ENCODE results near the gene PPTC7.
"Not testable (repeated sequence)": the region's sequence is repeated elsewhere in the genome, so short reads cannot be mapped to it uniquely, and the experiment has no call there.

Gene PPTC7

GRCh38 chr12:110555577-110556406, 27.3 kb downstream of the PPTC7 start:
- H3K27ac ChIP-seq (ENCODE audit: low read length), result no peak overlapping the region
- H3K9ac ChIP-seq (ENCODE audit: low read length), result no peak overlapping the region
- H3K4me1 ChIP-seq (ENCODE audit: control insufficient read depth, low read depth, low read length), result no peaks in the 10 kb centered on the region

GRCh38 chr12:110554184-110554583, 28.9 kb downstream of the PPTC7 start:
- Histone ChIP-seq H3K4me3 (ENCODE audit: low read length) (no peak overlapping the region), H3K9me3 (ENCODE audit: control insufficient read depth, low read depth, low read length) (no peaks in the 10 kb centered on the region), H3K4me1 (ENCODE audit: control insufficient read depth, low read depth, low read length) (no peaks in the 10 kb centered on the region), H3K27me3 (ENCODE audit: control insufficient read depth, insufficient read depth, low read length) (no peaks in the 10 kb centered on the region), H3K27ac (ENCODE audit: low read length) (no peak overlapping the region), H3K9ac (ENCODE audit: low read length) (no peak overlapping the region), H3K36me3 (ENCODE audit: control insufficient read depth, low read depth, low read length) (no peaks in the 10 kb centered on the region)

More at GRCh38 chr12:110555577-110556406, 27.3 kb downstream of the PPTC7 start:
- no peaks in the 10 kb centered on the region for H3K9me3 ChIP-seq (ENCODE audit: control insufficient read depth, low read depth, low read length)
- H3K4me3 ChIP-seq (ENCODE audit: low read length), result no peak overlapping the region
- no peaks in the 10 kb centered on the region for H3K27me3 ChIP-seq (ENCODE audit: control insufficient read depth, insufficient read depth, low read length)
- H3K36me3 ChIP-seq (ENCODE audit: control insufficient read depth, low read depth, low read length), result no peaks in the 10 kb centered on the region

DNA sequence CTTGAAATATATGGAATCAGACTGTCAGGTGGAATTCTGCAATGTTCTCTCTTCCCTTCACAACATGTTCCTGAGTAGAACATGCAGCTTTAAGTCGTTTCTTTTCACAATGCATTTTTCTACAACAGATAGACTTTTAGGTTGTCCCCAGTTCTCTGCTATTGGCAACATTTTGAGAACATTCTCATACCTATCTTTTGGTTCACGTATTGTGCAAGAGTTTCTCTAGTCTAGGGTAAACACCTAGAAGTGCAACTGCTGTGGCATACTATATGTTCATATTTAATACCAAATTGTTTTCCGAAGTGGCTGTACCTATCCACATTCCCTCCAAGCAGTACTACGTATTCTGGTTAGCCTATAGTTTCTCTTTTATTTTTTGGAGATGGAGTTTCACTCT, 32.1 kb downstream of the PPTC7 start:
- Histone ChIP-seq H3K36me3 (ENCODE audit: control insufficient read depth, low read depth, low read length) (no peaks in the 10 kb centered on the region), H3K27me3 (ENCODE audit: control insufficient read depth, insufficient read depth, low read length) (no peaks in the 10 kb centered on the region), H3K9me3 (ENCODE audit: control insufficient read depth, low read depth, low read length) (no peaks in the 10 kb centered on the region), H3K9ac (ENCODE audit: low read length) (no peak overlapping the region), H3K4me1 (ENCODE audit: control insufficient read depth, low read depth, low read length) (no peaks in the 10 kb centered on the region), H3K27ac (ENCODE audit: low read length) (no peak overlapping the region), H3K4me3 (ENCODE audit: low read length) (no peak overlapping the region)

DNA sequence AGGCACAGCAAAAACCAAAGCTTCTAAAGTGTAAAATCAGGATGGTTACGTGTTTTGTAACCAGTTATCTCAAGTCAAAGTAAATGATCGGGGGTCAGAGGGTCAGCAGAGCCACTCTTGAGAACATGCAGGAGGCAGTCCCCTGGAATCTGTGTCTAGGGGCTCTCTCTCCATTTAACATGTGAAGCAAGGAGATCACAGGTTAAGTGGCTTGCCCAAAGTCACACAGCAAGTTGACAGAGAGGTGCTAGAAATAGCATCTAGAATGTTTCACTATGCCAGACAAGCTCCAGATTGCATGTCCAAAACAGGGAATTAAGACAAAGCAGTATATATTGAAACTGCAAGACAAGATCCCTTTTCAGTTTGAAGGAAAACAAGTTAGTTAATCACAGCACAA, 33.4 kb downstream of the PPTC7 start:
- Histone ChIP-seq H3K27ac (ENCODE audit: low read length) (no peak overlapping the region), H3K36me3 (ENCODE audit: control insufficient read depth, low read depth, low read length) (peaks cover 4% of the 10 kb centered on the region), H3K4me3 (ENCODE audit: low read length) (no peak overlapping the region)

DNA sequence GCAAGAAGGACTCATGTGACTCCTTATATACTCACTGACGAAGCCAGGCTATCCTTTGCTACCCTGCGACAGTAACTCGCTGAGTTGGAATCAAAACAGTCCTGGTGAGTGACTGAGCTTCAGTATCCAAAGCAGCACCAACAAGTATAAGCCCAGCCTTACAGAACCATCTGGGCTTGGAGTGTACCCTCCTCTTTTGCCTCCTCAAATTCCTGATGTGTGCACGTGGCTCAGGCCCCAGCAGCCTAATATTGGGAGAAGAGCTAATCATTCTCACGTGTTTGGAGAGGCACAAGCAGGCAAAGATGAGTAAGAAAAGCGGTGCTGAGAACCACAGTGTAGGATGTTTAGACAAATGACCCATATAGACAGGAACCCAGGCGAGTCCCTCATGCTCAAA, 34.4 kb downstream of the PPTC7 start:
- no peaks in the 10 kb centered on the region for H3K4me1 ChIP-seq (ENCODE audit: control insufficient read depth, low read depth, low read length)
- H3K27ac ChIP-seq (ENCODE audit: low read length), result no peak overlapping the region
- H3K9me3 ChIP-seq (ENCODE audit: control insufficient read depth, low read depth, low read length), result no peaks in the 10 kb centered on the region
- no peaks in the 10 kb centered on the region for H3K27me3 ChIP-seq (ENCODE audit: control insufficient read depth, insufficient read depth, low read length)
- peaks cover 4% of the 10 kb centered on the region for H3K36me3 ChIP-seq (ENCODE audit: control insufficient read depth, low read depth, low read length)
- no peak overlapping the region for H3K4me3 ChIP-seq (ENCODE audit: low read length)
- no peak overlapping the region for H3K9ac ChIP-seq (ENCODE audit: low read length)

More for the DNA sequence above, 33.4 kb downstream of the PPTC7 start:
- H3K9ac ChIP-seq (ENCODE audit: low read length), result no peak overlapping the region
- no peaks in the 10 kb centered on the region for H3K4me1 ChIP-seq (ENCODE audit: control insufficient read depth, low read depth, low read length)
- no peaks in the 10 kb centered on the region for H3K27me3 ChIP-seq (ENCODE audit: control insufficient read depth, insufficient read depth, low read length)
- H3K9me3 ChIP-seq (ENCODE audit: control insufficient read depth, low read depth, low read length), result no peaks in the 10 kb centered on the region

GRCh38 chr12:110547090-110547489, 36.0 kb downstream of the PPTC7 start:
- Histone ChIP-seq H3K4me3 (ENCODE audit: low read length) (no peak overlapping the region), H3K27ac (ENCODE audit: low read length) (no peak overlapping the region), H3K36me3 (ENCODE audit: control insufficient read depth, low read depth, low read length) (peaks cover 4% of the 10 kb centered on the region), H3K27me3 (ENCODE audit: control insufficient read depth, insufficient read depth, low read length) (no peaks in the 10 kb centered on the region), H3K9ac (ENCODE audit: low read length) (no peak overlapping the region), H3K4me1 (ENCODE audit: control insufficient read depth, low read depth, low read length) (no peaks in the 10 kb centered on the region), H3K9me3 (ENCODE audit: control insufficient read depth, low read depth, low read length) (no peaks in the 10 kb centered on the region)

GRCh38 chr12:110546339-110546738, 36.8 kb downstream of the PPTC7 start:
- Histone ChIP-seq H3K9ac (ENCODE audit: low read length) (no peak overlapping the region), H3K27ac (ENCODE audit: low read length) (no peak overlapping the region), H3K4me3 (ENCODE audit: low read length) (no peak overlapping the region), H3K27me3 (ENCODE audit: control insufficient read depth, insufficient read depth, low read length) (no peaks in the 10 kb centered on the region), H3K9me3 (ENCODE audit: control insufficient read depth, low read depth, low read length) (no peaks in the 10 kb centered on the region), H3K36me3 (ENCODE audit: control insufficient read depth, low read depth, low read length) (peaks cover 4% of the 10 kb centered on the region), H3K4me1 (ENCODE audit: control insufficient read depth, low read depth, low read length) (no peaks in the 10 kb centered on the region)

GRCh38 chr12:110545812-110546211, 37.3 kb downstream of the PPTC7 start:
- Histone ChIP-seq H3K36me3 (ENCODE audit: control insufficient read depth, low read depth, low read length) (peaks cover 4% of the 10 kb centered on the region), H3K4me3 (ENCODE audit: low read length) (no peak overlapping the region), H3K4me1 (ENCODE audit: control insufficient read depth, low read depth, low read length) (no peaks in the 10 kb centered on the region), H3K27me3 (ENCODE audit: control insufficient read depth, insufficient read depth, low read length) (no peaks in the 10 kb centered on the region), H3K9ac (ENCODE audit: low read length) (no peak overlapping the region), H3K9me3 (ENCODE audit: control insufficient read depth, low read depth, low read length) (no peaks in the 10 kb centered on the region), H3K27ac (ENCODE audit: low read length) (no peak overlapping the region)

DNA sequence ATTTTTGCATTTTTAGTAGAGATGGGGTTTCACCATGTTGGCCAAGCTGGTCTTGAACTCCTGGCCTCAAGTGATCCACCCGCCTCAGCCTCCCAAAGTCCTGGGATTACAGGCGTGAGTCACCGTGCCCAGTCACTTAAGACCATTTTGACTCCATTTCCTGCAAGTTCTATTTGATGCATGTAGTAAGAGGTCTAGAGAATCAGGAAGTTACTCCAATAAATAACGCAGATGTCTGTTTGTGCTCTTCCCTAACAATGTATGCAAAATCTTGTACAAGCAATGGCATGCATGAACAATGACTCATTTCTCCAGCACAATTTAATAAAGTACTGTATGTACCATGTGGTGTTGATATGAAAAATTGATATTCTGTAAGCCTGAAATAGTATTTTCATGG, 37.9 kb downstream of the PPTC7 start:
- not testable (repeated sequence) for H3K4me1 ChIP-seq (ENCODE audit: control insufficient read depth, low read depth, low read length); H3K27me3 ChIP-seq (ENCODE audit: control insufficient read depth, insufficient read depth, low read length); H3K27ac ChIP-seq (ENCODE audit: low read length); H3K4me3 ChIP-seq (ENCODE audit: low read length); H3K36me3 ChIP-seq (ENCODE audit: control insufficient read depth, low read depth, low read length); H3K9ac ChIP-seq (ENCODE audit: low read length); H3K9me3 ChIP-seq (ENCODE audit: control insufficient read depth, low read depth, low read length)

GRCh38 chr12:110543965-110544364, 39.2 kb downstream of the PPTC7 start:
- no peak overlapping the region for H3K4me3 ChIP-seq (ENCODE audit: low read length)
- no peak overlapping the region for H3K9ac ChIP-seq (ENCODE audit: low read length)
- H3K27ac ChIP-seq (ENCODE audit: low read length), result no peak overlapping the region
- peaks cover 4% of the 10 kb centered on the region for H3K36me3 ChIP-seq (ENCODE audit: control insufficient read depth, low read depth, low read length)
- no peaks in the 10 kb centered on the region for H3K9me3 ChIP-seq (ENCODE audit: control insufficient read depth, low read depth, low read length)
- H3K27me3 ChIP-seq (ENCODE audit: control insufficient read depth, insufficient read depth, low read length), result no peaks in the 10 kb centered on the region
- H3K4me1 ChIP-seq (ENCODE audit: control insufficient read depth, low read depth, low read length), result no peaks in the 10 kb centered on the region

GRCh38 chr12:110543252-110543959, 39.7 kb downstream of the PPTC7 start:
- Histone ChIP-seq H3K9me3 (ENCODE audit: control insufficient read depth, low read depth, low read length) (no peaks in the 10 kb centered on the region), H3K9ac (ENCODE audit: low read length) (no peak overlapping the region), H3K27ac (ENCODE audit: low read length) (no peak overlapping the region), H3K4me1 (ENCODE audit: control insufficient read depth, low read depth, low read length) (no peaks in the 10 kb centered on the region), H3K36me3 (ENCODE audit: control insufficient read depth, low read depth, low read length) (peaks cover 8% of the 10 kb centered on the region), H3K4me3 (ENCODE audit: low read length) (no peak overlapping the region), H3K27me3 (ENCODE audit: control insufficient read depth, insufficient read depth, low read length) (no peaks in the 10 kb centered on the region)

- Histone ChIP-seq H3K4me1 (ENCODE audit: control insufficient read depth, low read depth, low read length) (no peaks in the 10 kb centered on the region), H3K27ac (ENCODE audit: low read length) (no peak overlapping the region), H3K27me3 (ENCODE audit: control insufficient read depth, insufficient read depth, low read length) (no peaks in the 10 kb centered on the region), H3K4me3 (ENCODE audit: low read length) (no peak overlapping the region), H3K9me3 (ENCODE audit: control insufficient read depth, low read depth, low read length) (no peaks in the 10 kb centered on the region), H3K9ac (ENCODE audit: low read length) (no peak overlapping the region), H3K36me3 (ENCODE audit: control insufficient read depth, low read depth, low read length) (peaks cover 29% of the 10 kb centered on the region)
Measured at GRCh38 chr12:110540048-110540447, 43.1 kb downstream of the PPTC7 start.

Data from iPS-18a (cell line).